MM.1S (cell line): ENCODE data around the gene ARAP3.

Source experiments
- DNase-seq: peaks from one replicate; pipeline ENCODE4 v3.0.0-alpha.2; 2015
- H2AFZ ChIP-seq: fragments of 300-600 bp; sonication (generic); 2 replicates; pipeline ENCODE4 v1.6.0; 2016; ENCODE audit warnings: antibody characterized with exemption, low read length
- H3F3A ChIP-seq: fragments of 300-600 bp; sonication (generic); 2 replicates; pipeline ENCODE4 v1.6.1; 2016; ENCODE audit warnings: mild to moderate bottlenecking, antibody characterized with exemption, low read length, moderate library complexity, mixed read lengths; ENCODE audit not compliant: insufficient read depth
- H3K27ac ChIP-seq: fragments of 300-600 bp; sonication (generic); 2 replicates; pipeline ENCODE4 v1.5.1; 2016; ENCODE audit warnings: mild to moderate bottlenecking, low read length
- H3K27me3 ChIP-seq: fragments of 300-600 bp; sonication (generic); replicated peaks from 2 replicates; pipeline ENCODE4 v1.6.0; 2016; ENCODE audit warnings: low read length; ENCODE audit not compliant: insufficient read depth
- H3K36me3 ChIP-seq: fragments of 300-600 bp; sonication (generic); replicated peaks from 2 replicates; pipeline ENCODE4 v1.6.1; 2016; ENCODE audit warnings: mild to moderate bottlenecking, low read length, mixed read lengths; ENCODE audit not compliant: insufficient read depth
- H3K4me1 ChIP-seq: fragments of 300-600 bp; sonication (generic); 2 replicates; pipeline ENCODE4 v1.6.1; 2016; ENCODE audit warnings: low read length, mixed read lengths
- H3K4me2 ChIP-seq: fragments of 300-600 bp; sonication (generic); 2 replicates; pipeline ENCODE4 v1.6.0; 2016; ENCODE audit warnings: low read depth, low read length
- H3K4me3 ChIP-seq: fragments of 300-600 bp; sonication (generic); 2 replicates; pipeline ENCODE4 v1.5.1; 2016; ENCODE audit warnings: low read length, mixed read lengths
- H3K79me2 ChIP-seq: fragments of 300-600 bp; sonication (generic); 2 replicates; pipeline ENCODE4 v1.6.1; 2016; ENCODE audit warnings: mixed run types, low read length, mixed read lengths
- H3K9ac ChIP-seq: fragments of 300-600 bp; sonication (generic); 2 replicates; pipeline ENCODE4 v1.6.1; 2016; ENCODE audit warnings: low read length, mixed read lengths
- H3K9me2 ChIP-seq: fragments of 300-600 bp; sonication (generic); replicated peaks from 2 replicates; pipeline ENCODE4 v1.6.1; 2016; ENCODE audit warnings: mild to moderate bottlenecking, low read length, mixed read lengths; ENCODE audit not compliant: insufficient read depth
- H3K9me3 ChIP-seq: fragments of 300-600 bp; sonication (generic); replicated peaks from 2 replicates; pipeline ENCODE4 v1.6.1; 2016; ENCODE audit warnings: mild to moderate bottlenecking, low read length, mixed read lengths; ENCODE audit not compliant: insufficient read depth
- H4K20me1 ChIP-seq: fragments of 300-600 bp; sonication (generic); 2 replicates; pipeline ENCODE4 v1.6.1; 2016; ENCODE audit warnings: mild to moderate bottlenecking, low read length, moderate library complexity, mixed read lengths; ENCODE audit not compliant: insufficient read depth
- CTCF ChIP-seq: fragments of 300-600 bp; sonication (generic); IDR thresholded peaks from 2 replicates; pipeline ENCODE4 v1.5.1; 2016; ENCODE audit warnings: antibody characterized with exemption, low read length, mixed read lengths
- EZH2 ChIP-seq: fragments of 300-600 bp; sonication (generic); optimal IDR thresholded peaks from 2 replicates; pipeline ENCODE3; 2017; ENCODE audit warnings: low read depth, mild to moderate bottlenecking, antibody characterized with exemption, low read length, mixed read lengths
- EZH2phosphoT487 ChIP-seq: fragments of 300-600 bp; sonication (generic); IDR thresholded peaks from 2 replicates; pipeline ENCODE4 v1.6.1; 2018; ENCODE audit warnings: antibody characterized with exemption, low read length

ARAP3 gene

GRCh38 chr5:141628175-141628788 is 53.7 kb downstream of the ARAP3 start:
- Histone ChIP-seq H3K4me2 (no peak overlapping the region), H3K9me3 (no peaks in the 10 kb centered on the region), H3K27ac (no peak overlapping the region), H3K27me3 (no peaks in the 10 kb centered on the region), H3K4me3 (no peak overlapping the region), H3K9me2 (no peaks in the 10 kb centered on the region), H2AFZ (no peak overlapping the region), H3K4me1 (peaks cover 8% of the 10 kb centered on the region), H4K20me1 (no peaks in the 10 kb centered on the region; the same call in 1 of the 2 replicates), H3K79me2 (peaks cover 28% of the 10 kb centered on the region), H3K36me3 (no peaks in the 10 kb centered on the region; the same call in 1 of the 2 replicates), H3F3A (peaks cover 8% of the 10 kb centered on the region), H3K9ac (no peak overlapping the region)
- no peak for DNase-seq
- no peak for TF ChIP-seq EZH2phosphoT487
- no peak for TF ChIP-seq EZH2
- no peak for TF ChIP-seq CTCF

GRCh38 chr5:141623611-141624010 is 58.4 kb downstream of the ARAP3 start:
- Histone ChIP-seq H3K4me1 (peaks cover 25% of the 10 kb centered on the region), H3K4me2 (peak overlapping the region; percentile 91), H3K9me2 (no peaks in the 10 kb centered on the region), H3K9me3 (no peaks in the 10 kb centered on the region), H3K27ac (peak overlapping the region; percentile 77), H3K9ac (peak overlapping the region; percentile 27; the same call in 1 of the 2 replicates), H2AFZ (peak overlapping the region; percentile 59; the same call in 1 of the 2 replicates), H4K20me1 (no peaks in the 10 kb centered on the region), H3K27me3 (no peaks in the 10 kb centered on the region), H3K36me3 (no peaks in the 10 kb centered on the region), H3K4me3 (peak overlapping the region; percentile 14), H3F3A (peaks cover 35% of the 10 kb centered on the region), H3K79me2 (no peaks in the 10 kb centered on the region)
- no peak for TF ChIP-seq EZH2
- TF ChIP-seq EZH2phosphoT487 = no peak
- TF ChIP-seq CTCF = no peak
- DNase-seq = no peak

GRCh38 chr5:141623186-141623585 is 58.8 kb downstream of the ARAP3 start:
- peak overlapping the region; percentile 77 for H3K27ac ChIP-seq
- H3K79me2 ChIP-seq = peaks cover 4% of the 10 kb centered on the region
- TF ChIP-seq EZH2 = no peak
- no peak for TF ChIP-seq CTCF
- TF ChIP-seq EZH2phosphoT487 = no peak
- H4K20me1 ChIP-seq = no peaks in the 10 kb centered on the region
- H3F3A ChIP-seq = peaks cover 36% of the 10 kb centered on the region
- H3K9me3 ChIP-seq = no peaks in the 10 kb centered on the region
- peak overlapping the region; percentile 14 for H3K4me3 ChIP-seq
- peaks cover 25% of the 10 kb centered on the region for H3K4me1 ChIP-seq
- H3K4me2 ChIP-seq = peak overlapping the region; percentile 91
- peak overlapping the region; percentile 27; the same call in 1 of the 2 replicates for H3K9ac ChIP-seq
- peak overlapping the region; percentile 59; the same call in 1 of the 2 replicates for H2AFZ ChIP-seq
- no peaks in the 10 kb centered on the region for H3K36me3 ChIP-seq
- DNase-seq = peak; percentile 84
- no peaks in the 10 kb centered on the region for H3K27me3 ChIP-seq
- no peaks in the 10 kb centered on the region for H3K9me2 ChIP-seq
